ENCODE results near the gene BCKDHA. TPM values are rescaled to one million over a fixed set of nuclear protein-coding genes. Genes with fewer than 3 reads are reported as not detected.

The BCKDHA gene
- total and polyA plus RNA-seq, 9 of the 15 experiments (the other 6 are each of a cell fraction or from before 2014, with no cell fraction given) = 4.5 to 52.5 (median 14.1) TPM

GRCh38 chr19:41377977-41378709 is 19.5 kb upstream of the BCKDHA start:
- POLR2A ChIA-PET = interaction anchor here (0.7 to 1.7 kb wide), 2 partner anchors 9 to 11 kb away, joined by 3 to 8 read pairs; no protein-coding TSS in a partner anchor
- Histone ChIP-seq H2AFZ (ENCODE audit: low read depth, low read length) (no peak overlapping the region), H3K4me2 (ENCODE audit: insufficient read depth, low read length) (no peak overlapping the region), H3K4me3 (no peak overlapping the region), H4K20me1 (replicated peaks; ENCODE audit: control insufficient read depth, insufficient read depth, low read length) (no peaks in the 10 kb centered on the region), H3K27me3 (ENCODE audit: control insufficient read depth in 2 of 2, insufficient read depth in 2 of 2, low read length in 2 of 2) (no peaks in the 10 kb centered on the region), H3K27ac (ENCODE audit: extremely low read depth, low read depth, low read length) (no peak overlapping the region), H3K79me2 (ENCODE audit: control insufficient read depth, insufficient read depth, low read length) (peaks cover 2% of the 10 kb centered on the region; the same call in 1 of the 3 replicates), H3K9me1 (ENCODE audit: control insufficient read depth, insufficient read depth, low read length) (no peaks in the 10 kb centered on the region), H3K36me3 (ENCODE audit: control insufficient read depth, insufficient read depth, low read length) (0 out of 3 replicates have a peak, but pooled peaks cover 3% of the 10 kb centered on the region), H3K4me1 (replicated peaks in 1 of 2; ENCODE audit: control insufficient read depth in 2 of 2, insufficient read depth in 2 of 2, low read length in 2 of 2) (peaks cover 0 to 16% of the 10 kb centered on the region in 2 experiments; a peak in 3 of 5 replicates), H3K9ac (ENCODE audit: insufficient read depth in 1 of 2, low read depth in 2 of 2, low read length in 2 of 2) (0 out of 4 replicates have a peak overlapping the region, but pooled peaks of 1 of the 2 experiments have one; percentile 10), H3K9me3 (replicated peaks; ENCODE audit: control insufficient read depth, insufficient read depth, low read depth, low read length) (no peaks in the 10 kb centered on the region)
- no peak for FAIRE-seq
- no TSS peak for BruUV-seq (replicated peaks)
- WGBS (ENCODE audit: insufficient coverage, low coverage, missing lambda C conversion rate) = 60% methylated on average over 8 of the region's 9 CpGs
- peak in 3 of 4 experiments; percentile 31 to 52 (median 39) for DNase-seq (ENCODE audit: extremely low read depth in 1 of 4, low spot score in 3 of 4)
- peak; percentile 85 for ATAC-seq
- in situ Hi-C loops (cut with MboI) = no loop called here
- CTCF ChIA-PET (ENCODE audit: low intra/inter-chr PET ratio) = no interaction called here
- intact Hi-C loops (cut with micrococcal nuclease) = no loop called here
- TF ChIP-seq BCLAF1 (IDR thresholded peaks at IDR 0.05; ENCODE audit: borderline replicate concordance in 1 of 2, control insufficient read depth in 1 of 2, low read depth in 2 of 2, low read length in 1 of 2) (no peak), CC2D1A (IDR thresholded peaks at IDR 0.05) (no peak), ZBTB34 (CRISPR knock-in tag; IDR thresholded peaks at IDR 0.05) (no peak), ZBTB7A (IDR thresholded peaks at IDR 0.05; ENCODE audit: borderline replicate concordance, control insufficient read depth, low read depth, low read length) (no peak), ZNF511 (CRISPR knock-in tag; IDR thresholded peaks at IDR 0.05) (no peak), ATF6 (CRISPR knock-in tag; IDR thresholded peaks at IDR 0.05) (no peak), PTBP1 (IDR thresholded peaks at IDR 0.05; ENCODE audit: low read depth, low read length) (no peak), ZNF282 (CRISPR knock-in tag; IDR thresholded peaks at IDR 0.05) (no peak), FOXJ3 (CRISPR knock-in tag; IDR thresholded peaks at IDR 0.05) (no peak), BCOR (IDR thresholded peaks at IDR 0.05) (peak; percentile 25; the same call in 1 of the 2 replicates), MAFG (tag; conservative IDR thresholded peaks at IDR 0.05) (no peak), ZNF589 (CRISPR knock-in tag; IDR thresholded peaks at IDR 0.05; ENCODE audit: low read depth) (no peak)

All from K562 (cell line).